Measurements from ENCODE around the gene LRRC9.
"Not testable (repeated sequence)": the region's sequence is repeated elsewhere in the genome, so short reads cannot be mapped to it uniquely, and the experiment has no call there.

Gene LRRC9

GRCh38 chr14:59919570-59920377 lies at the start of gene LRRC9:
TSS of gene LRRC9 (plus strand) at chr14:59920144.
- peak; percentile 3 for DNase-seq

- DNase-seq = peak; percentile 11
These were observed 49.4 kb upstream of the LRRC9 start, which contains the start of gene RTN1 for GRCh38 chr14:59870277-59871165. TSS of gene RTN1 (minus strand) at chr14:59870776. CDS start at chr14:59870630, 146 bp downstream.

GRCh38 chr14:59871166-59871495 lies 48.8 kb upstream of the LRRC9 start:
- no peak for DNase-seq

GRCh38 chr14:59882957-59883356 lies 37.0 kb upstream of the LRRC9 start:
- no peak for DNase-seq

- DNase-seq = no peak
These were observed 29.3 kb upstream of the LRRC9 start for GRCh38 chr14:59890676-59891075.

GRCh38 chr14:59895721-59896120 lies 24.2 kb upstream of the LRRC9 start:
- no peak for DNase-seq

- no peak for DNase-seq
These were observed 22.1 kb upstream of the LRRC9 start for GRCh38 chr14:59897757-59898383.

GRCh38 chr14:59900556-59900955 lies 19.4 kb upstream of the LRRC9 start:
- DNase-seq = no peak

GRCh38 chr14:59904184-59904583 lies 15.8 kb upstream of the LRRC9 start:
- no peak for DNase-seq

GRCh38 chr14:59905188-59905587 lies 14.8 kb upstream of the LRRC9 start:
- DNase-seq = no peak

GRCh38 chr14:59912443-59912842 lies 7.5 kb upstream of the LRRC9 start:
- no peak for DNase-seq

GRCh38 chr14:59913187-59913586 lies 6.8 kb upstream of the LRRC9 start:
- no peak for DNase-seq

GRCh38 chr14:59918824-59919569 lies 947 bp upstream of the LRRC9 start:
- no peak for DNase-seq

- DNase-seq = no peak
These were observed 387 bp downstream of the LRRC9 start for GRCh38 chr14:59920378-59920683.

- DNase-seq = no peak
These were observed 5.9 kb downstream of the LRRC9 start for GRCh38 chr14:59925797-59926196.

- no peak for DNase-seq
These were observed 6.6 kb downstream of the LRRC9 start for GRCh38 chr14:59926534-59926933.

- no peak for DNase-seq
These were observed 11.3 kb downstream of the LRRC9 start for GRCh38 chr14:59931237-59931636.

GRCh38 chr14:59936145-59936544 lies 16.2 kb downstream of the LRRC9 start:
- DNase-seq = no peak

GRCh38 chr14:59939828-59940227 lies 19.9 kb downstream of the LRRC9 start:
- no peak for DNase-seq

GRCh38 chr14:59942296-59942862 lies 22.4 kb downstream of the LRRC9 start:
- not testable (repeated sequence) for DNase-seq

- DNase-seq = no peak
These were observed 25.0 kb downstream of the LRRC9 start for GRCh38 chr14:59944909-59945308.

GRCh38 chr14:59952141-59952540 lies 32.2 kb downstream of the LRRC9 start:
- not testable (repeated sequence) for DNase-seq

- DNase-seq = not testable (repeated sequence)
These were observed 37.9 kb downstream of the LRRC9 start for GRCh38 chr14:59957890-59958289.
